Measurements from ENCODE around the gene CTNNBL1.
"Not testable (repeated sequence)": the region's sequence is repeated elsewhere in the genome, so short reads cannot be mapped to it uniquely, and the experiment has no call there.

The CTNNBL1 gene

DNA sequence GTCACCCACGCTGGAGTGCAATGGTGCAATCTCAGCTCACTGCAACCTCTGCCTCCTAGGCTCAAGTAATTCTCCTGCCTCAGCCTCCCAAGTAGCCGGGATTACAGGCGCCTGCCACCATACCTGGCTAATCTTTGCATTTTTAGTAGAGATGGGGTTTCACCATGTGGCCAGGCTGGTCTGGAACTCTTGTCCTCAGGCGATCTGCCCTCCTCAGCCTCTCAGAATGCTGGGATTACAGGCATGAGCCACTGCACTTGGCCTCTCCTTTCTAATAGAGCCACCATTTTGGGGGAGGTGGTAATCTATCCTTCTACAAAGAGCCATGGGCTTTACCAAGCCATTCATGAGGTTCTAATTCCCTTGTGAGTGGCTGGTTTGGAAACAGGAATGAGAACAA lies 14.1 kb upstream of the CTNNBL1 start:
- not testable (repeated sequence) for DNase-seq

DNA sequence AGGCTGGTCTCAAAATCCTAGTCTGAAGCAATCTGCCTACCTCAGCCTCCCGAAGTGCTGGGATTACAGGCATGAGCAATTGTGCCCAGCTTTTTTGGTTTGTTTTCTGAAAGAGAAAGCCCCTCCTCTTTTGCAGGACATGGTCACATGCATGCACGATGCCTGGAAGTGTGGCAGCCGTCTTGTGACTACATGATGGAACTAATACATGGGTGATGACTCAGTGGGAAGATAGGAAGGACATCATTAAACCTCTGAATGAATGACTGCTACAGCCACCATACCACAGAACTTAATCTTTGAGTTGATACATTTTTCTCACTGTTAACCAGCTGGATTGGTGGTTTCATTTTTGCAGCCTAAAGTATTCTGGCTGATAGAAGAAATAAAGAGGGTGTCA lies 13.4 kb upstream of the CTNNBL1 start:
- no peak for DNase-seq

DNA sequence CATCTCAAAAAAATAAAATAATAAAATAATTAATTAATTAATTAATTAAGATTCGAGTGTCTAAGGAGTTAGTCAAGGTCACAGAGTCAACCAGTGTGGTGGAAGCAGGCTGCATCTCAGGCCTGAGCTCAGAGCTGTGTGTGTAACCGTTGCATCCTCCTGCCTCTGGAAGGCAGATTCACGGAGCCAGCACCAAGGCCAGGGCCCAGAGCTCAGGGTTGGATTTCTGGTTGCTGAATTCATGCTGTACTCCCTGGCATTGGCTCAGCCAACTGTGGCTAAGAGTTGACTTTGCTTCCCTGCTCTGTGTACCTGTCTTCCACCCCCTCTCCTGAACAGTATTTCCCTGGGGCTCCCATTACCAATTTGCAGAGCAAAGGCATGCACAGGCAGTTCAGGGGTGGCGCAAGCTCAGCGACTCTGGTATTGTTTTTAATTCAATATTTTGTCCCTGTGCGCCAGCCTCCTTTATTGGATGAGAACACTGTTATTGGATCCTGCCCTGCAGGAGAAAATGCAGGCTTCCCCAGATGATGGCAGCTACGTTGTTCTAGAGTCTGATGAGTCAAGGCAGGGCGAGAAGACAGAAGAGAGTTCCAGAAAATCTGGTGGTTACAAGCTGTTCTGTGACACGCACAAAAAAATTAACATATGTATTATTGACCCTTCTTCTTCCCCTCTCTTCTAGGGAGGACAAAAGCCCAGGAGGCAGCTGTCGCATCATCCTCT lies 12.3 kb upstream of the CTNNBL1 start:
- DNase-seq, result no peak

DNA sequence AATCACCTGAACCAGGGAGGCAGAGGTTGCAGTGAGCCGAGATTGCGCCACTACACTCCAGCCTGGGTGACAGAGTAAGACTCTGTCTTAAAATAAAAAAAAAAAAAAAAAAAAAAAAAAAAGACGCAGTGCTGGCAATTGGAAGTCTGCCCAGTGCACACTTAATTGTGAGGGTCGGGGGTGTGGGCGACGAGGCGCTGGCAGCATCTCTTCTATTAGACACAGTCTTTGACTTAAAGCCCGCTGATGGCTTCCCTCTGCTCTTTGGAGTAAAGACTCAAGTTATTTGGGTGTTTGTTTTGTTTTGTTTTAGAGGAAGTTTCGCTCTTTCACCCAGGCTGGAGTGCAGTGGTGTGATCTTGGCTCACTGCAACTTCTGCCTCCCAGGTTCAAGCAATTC lies 10.7 kb upstream of the CTNNBL1 start:
- peak; percentile 3 for DNase-seq

DNA sequence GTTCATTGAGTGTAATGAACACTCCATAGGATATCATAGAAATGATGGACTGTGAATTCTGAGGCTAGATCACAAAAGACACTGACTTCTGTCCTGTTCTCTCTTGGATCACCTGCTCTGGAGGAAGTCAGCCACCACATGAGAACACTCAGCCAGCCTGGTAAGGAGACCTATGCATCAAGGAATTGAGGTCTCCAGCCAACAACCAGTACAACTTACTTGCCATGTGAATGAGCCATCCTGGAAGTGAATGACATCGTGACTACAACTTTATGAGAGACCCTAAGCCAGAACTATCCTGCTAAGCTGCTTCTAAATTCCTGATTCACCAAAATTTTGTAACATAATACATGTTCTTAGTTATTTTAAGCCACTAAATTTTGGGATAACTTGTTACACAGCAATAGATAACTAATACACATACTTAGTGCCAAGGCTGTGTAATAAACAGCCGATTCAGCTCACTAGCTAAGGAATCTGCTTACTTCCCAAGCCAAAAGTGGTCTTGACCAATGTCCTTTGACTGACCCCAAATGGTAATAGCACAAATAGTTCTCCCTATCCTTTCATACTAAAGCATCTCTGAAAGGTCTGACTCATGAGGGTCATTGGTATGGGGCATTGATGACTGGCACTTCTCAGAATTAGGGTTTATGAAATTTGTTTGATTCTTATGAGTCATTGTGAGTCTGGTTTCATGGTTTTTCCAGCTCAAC lies 6.9 kb upstream of the CTNNBL1 start:
- no peak for DNase-seq

DNA sequence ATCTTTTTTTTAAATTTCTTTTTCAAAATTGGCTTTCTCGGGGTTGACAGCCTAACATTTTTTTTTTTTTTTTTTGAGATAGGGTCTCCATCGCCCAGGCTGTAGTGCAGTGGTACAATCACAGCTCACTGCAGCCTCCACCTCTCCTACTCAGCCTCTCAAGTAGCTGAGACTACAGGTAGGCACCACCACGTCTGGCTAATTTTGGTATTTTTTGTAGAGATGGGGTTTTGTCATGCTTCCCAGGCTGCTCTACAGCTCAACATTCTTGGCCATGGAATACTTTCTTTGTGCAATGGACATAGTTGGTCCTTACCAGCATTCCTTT lies 6.4 kb upstream of the CTNNBL1 start:
- no peak for DNase-seq

DNA sequence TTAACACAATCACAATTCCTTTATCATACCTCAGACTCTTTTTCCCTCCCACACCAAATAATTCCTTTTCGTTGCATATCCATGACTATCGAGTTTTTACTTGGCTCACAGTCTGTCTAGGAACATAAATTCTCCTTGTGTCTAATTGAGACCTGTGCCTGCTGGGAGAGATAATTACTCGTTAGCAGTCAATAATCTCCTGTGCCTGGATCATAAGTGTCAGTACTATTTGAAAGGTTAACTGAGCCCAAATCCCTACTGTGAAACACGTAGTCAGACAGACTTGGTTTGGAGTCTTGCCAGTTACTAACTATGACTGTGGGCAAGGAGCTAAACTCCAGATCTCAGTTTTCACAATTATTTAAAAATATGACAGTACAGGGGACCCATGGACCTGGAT lies 5.7 kb upstream of the CTNNBL1 start:
- no peak for DNase-seq

DNA sequence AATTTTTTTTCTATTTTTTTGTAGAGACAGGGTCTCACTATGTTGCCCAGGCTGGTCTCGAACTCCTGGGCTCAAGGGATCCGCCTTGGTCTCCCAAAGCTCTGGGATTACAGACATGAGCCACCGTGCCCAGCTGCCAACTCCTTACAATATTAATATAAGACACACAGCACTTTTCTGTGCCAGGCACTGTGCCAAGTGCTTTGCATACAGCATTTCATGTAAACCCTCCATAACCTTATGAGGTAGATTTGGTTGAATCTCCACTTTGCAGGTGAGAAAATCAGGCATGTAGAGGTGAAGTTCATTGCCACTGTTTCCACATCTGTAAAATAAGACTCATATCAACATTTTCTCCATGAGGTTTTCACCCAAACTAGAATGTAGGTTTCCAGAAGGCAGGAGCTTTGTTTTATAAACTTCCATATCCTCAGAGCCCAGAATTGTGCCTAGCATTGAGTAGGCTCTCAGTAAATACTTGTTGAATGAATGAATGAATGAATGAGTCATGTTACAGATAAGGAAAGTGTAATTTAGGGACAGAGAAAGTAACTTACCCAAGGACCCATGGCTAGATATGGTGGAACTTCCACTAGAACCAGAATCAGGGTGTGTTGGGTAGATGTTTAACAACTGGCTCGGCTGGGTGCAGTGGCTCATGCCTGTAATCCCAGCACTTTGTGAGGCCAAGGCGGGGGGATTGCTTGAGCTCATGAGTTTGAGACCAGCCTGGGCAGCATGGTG lies 3.0 kb upstream of the CTNNBL1 start:
- no peak for DNase-seq

DNA sequence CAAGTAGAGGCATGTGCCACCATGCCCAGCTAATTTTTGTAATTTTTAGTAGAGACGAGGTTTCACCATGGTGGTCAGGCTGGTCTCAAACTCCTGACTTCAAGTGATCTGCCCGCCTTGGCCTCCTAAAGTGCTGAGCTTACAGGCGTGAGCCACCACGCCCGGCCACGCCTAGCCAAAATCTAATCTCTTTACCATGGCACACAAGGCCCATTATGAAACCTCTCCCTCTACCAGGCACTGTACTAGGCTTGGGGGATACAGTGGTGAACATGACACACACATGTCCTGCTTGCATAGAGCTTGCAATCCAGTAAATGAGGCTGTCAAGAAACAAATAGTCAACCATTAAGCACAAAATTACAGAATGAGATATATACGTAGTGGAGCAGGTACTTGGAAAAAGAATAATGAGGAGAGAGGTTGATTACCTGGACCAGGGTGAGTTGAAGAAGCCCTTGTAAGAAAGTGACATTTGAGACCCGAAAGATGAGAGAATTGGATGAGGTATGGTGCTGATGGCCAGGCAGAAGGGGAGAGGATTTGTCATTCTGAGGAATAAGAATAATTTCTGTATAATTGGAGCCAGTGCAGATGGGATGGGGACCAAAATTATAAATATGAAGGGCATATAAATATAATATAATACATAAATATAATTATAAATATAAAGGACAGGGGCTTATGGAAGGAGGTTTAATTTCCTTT lies 1.2 kb upstream of the CTNNBL1 start:
- no peak for DNase-seq

DNA sequence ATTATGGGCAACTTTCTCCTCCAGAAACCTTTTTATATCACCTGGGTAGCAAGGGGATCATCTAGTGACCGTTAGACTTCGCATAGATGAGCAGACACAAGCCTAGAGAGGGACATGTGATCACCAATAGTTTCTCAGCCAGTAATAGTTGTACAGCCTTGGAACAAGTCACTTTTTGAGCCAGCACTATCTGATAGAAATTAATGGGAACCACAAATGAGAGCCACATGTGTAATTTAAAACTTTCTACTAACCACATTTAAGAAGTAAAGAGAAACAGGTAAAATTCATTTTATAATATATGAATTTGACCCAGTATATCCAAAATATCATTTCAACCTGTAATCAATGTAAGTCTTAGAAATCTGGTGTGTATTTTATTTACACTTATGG lies 592 bp upstream of the CTNNBL1 start:
- no peak for DNase-seq

DNA sequence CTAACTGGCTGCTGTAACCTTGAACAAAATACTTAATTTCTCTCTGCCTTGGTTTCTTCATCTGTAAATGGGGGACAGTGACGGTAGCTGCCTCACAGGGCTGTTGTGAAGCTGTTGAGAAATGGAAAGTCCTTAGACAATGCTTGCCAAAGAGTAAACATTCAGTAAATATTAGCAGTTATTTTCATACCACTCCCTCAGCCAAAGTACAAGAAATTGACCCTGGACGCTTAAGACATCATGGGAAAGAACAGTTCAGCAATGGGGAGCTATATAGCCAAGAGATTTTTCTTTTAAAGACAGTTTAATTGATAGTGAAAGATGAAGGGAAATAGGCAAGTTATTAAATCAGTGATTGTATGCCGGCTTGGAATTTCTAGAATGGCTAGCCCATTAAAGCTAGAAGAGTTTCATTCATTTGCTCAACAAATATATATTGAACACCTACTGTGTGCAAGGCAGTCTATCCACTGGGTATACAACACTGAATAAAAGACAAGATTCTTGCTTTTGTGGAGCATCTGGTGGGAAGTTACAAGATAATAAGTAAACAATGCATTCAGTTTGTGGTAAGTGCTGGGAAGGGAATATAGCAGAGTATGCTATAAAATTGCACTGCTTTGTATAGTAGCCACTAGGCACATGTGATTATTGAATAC lies 2.0 kb downstream of the CTNNBL1 start:
- no peak for DNase-seq

DNA sequence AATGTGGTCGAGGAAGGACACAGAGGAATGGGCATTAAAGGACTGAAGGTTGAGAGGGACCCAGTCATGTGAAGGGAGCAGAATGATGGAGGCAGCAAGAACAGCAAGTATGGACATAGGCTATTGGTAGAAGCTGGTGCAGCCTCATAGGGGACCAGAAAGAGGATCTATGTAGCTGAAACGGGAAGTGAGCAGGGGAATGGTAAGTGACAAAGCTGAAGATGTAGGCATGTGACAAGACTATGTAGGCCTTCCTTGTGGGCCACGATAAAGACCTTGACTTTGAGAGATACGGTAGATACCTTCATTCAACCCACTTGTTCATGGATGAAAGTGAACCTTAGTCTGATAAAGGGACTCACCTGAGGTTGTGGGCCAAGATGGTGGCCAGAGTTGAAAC lies 3.5 kb downstream of the CTNNBL1 start:
- no peak for DNase-seq

DNA sequence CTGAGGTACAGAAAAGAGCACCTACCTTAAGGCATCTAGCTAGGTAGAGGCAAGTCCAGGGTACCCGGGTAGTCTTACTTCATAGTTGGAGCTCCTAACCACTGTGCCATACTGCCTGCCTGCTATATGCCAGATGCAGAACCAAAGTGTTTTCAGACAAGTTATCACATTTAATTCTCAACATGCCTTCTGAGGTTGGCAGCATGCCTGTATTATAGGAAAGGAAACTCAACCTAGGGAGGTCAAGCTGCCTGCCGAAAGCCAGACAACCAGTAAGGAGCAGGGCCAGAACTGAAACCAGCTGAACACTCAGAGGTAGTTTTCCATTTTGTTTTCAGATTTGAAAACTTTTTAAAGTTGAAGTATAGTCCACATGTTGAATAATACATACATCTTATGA lies 5.4 kb downstream of the CTNNBL1 start:
- no peak for DNase-seq

DNA sequence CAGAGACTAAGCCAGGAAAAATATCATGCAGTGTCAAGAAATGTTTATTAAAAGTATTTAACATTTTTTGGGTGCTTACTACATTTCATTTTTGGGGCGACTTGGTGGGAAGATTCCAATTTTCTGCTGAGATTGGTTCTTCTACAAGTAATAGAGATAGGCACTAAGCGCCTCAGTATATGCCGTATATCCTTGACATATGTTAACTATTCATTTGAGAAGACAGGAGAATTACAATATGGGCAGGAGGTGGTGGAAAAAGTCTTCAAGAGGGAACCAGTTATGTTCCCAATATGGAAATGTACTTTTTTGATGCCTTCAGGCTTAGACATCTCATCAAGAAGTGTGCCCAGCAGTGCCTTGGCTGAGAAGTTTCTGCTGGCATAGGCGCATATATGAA lies 6.5 kb downstream of the CTNNBL1 start:
- DNase-seq, result no peak

DNA sequence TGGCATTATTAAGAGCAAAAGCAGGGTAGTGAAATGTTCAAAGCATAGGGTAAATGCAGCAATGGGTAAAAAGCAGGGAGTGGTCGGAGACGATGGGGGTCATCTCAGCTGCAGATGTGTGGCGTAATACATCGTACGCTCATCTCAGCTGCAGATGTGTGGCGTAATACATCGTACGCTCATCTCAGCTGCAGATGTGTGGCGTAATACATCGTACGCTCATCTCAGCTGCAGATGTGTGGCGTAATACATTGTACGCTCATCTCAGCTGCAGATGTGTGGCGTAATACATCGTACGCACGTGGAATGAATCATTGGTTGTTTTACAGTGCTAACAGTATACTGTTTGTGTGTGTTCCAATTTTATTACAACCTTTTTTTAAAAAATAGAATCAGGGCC lies 7.8 kb downstream of the CTNNBL1 start:
- DNase-seq, result not testable (repeated sequence)

DNA sequence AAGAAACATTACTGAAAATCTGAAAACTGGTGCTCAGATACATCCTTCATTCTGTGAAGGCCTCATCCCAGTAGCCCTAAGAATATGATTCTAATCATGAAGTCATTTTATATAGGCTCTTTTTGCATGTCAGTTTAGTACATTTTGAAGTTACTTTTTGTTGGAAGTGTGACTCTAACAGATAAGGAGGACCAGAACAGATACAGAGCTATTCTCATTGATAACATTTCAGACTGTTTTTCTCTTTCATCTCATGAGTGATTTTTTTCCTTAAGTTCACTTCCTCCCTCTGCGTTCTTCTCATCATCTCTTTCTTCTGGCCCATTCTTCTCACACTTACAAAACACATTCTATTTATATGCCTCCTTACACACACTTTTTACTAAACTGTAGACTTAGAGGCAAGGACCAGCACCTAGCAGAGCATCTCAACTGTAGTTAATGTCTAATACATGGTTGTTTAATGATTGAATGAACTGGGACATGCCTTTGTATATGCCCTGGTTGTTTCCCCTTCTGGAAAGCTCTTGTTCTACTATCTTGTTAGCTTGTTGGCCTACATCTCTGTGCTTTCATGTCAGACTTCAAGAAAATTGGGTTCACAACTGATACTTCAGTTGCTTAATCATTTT lies 8.7 kb downstream of the CTNNBL1 start:
- DNase-seq, result no peak

DNA sequence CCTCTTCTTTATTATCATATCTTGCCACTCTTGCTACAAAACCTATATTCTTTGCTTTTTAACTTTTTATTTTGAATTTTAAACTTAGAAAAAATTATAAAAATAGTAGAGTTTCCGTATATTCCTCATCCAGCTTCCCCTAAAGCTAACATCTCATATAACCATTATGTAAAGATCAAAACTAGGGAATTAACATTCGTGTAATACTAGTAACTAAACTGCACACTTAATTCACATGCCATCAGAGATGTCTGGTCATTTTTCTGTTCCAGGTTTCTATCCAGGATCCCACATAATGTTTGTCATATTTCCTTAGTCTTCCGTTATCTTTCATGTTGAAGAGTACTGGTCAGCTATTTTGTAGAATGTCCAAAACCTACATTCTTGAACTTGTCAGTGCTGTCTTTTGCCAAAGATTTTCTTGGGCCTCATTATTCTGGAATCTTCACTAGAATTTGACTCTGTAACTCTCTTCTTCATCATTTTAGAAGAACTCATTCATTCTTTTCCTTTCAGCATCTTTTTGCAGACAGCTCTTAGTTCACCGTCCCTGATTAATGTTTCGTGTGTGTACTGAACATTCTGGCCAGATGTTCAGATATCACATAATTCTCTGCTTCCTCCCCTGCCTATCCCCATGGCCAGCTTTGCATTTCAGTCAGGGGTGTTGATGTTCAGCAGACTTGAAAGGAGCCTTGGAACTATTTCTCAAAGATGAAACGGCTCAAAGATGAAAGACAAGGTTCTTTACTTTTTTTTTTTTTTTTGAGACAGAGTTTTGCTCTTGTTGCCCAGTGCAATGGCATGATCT lies 9.4 kb downstream of the CTNNBL1 start:
- DNase-seq, result no peak

DNA sequence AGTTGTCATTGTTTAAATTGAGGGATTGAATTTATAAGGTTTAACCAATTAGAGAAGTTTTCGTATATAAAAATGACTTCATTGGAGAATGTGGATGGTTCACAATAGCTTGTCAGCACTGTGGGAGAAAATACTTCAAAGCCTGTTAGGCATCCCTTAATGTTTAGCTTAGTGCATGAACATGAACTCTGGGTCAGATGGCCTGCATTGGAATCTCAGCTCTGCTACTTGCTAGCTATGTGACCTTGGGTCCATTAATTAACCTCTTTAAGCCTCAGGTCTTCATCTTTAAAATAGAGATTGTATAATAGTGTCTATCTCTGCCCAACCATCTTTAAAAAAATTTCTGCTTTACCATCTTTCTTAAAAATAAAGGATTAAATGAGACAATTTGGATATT lies 11.1 kb downstream of the CTNNBL1 start:
- no peak for DNase-seq

DNA sequence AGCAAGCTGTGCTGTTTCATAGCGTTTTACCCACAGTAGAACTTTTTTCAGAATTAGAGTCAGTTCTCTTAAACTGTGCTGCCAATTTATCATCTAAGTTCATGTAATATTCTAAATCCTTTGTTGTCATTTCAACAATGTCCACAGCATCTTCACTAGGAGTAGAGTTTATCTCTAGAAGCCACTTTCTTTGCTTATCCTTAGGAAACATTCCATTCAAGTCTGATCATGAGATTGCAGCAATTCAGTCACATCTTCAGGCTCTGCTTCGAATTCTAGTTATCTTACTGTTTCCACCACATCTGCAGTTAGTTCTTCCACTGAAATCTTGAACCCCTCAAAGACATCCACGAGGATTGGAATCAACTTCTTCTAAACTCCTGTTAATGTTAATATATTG lies 12.5 kb downstream of the CTNNBL1 start:
- DNase-seq, result no peak

DNA sequence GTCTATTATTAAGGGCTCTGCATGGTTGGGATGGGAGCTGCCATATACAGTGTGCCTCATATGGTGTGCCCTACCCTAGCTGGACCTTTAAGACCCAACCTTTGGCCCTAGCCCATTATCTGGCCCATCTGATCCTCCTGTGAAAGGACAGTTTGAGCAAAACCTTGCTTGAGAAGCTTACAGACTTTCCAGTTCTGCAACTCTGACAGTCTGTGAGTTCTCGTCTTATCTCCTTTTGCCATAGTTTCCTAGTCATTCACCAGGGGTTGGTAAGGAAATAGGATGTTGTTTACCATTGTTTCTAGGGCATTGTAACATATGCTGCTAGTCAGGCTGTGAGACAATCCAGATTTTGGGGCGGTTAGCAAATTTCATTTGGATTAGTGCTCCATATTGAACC lies 17.2 kb downstream of the CTNNBL1 start:
- DNase-seq, result no peak

Measured in DMS79 (cell line).